GM18505 (cell line): ENCODE results near the gene PFDN4.
"Not testable (repeated sequence)": the region's sequence is repeated elsewhere in the genome, so short reads cannot be mapped to it uniquely, and the experiment has no call there.

Source experiments
- ATAC-seq: cut with Tn5 transposase; IDR thresholded peaks from one replicate; pipeline ENCODE4 v1.9.1; 2021; ENCODE audit not compliant: unreplicated experiment
- POLR2A ChIP-seq: IDR thresholded peaks from 4 replicates; pipeline ENCODE4 v1.6.1; 2011; ENCODE audit warnings: borderline replicate concordance; ENCODE audit not compliant: insufficient read depth, insufficient read length; ENCODE audit errors: extremely low read depth

Gene PFDN4

DNA sequence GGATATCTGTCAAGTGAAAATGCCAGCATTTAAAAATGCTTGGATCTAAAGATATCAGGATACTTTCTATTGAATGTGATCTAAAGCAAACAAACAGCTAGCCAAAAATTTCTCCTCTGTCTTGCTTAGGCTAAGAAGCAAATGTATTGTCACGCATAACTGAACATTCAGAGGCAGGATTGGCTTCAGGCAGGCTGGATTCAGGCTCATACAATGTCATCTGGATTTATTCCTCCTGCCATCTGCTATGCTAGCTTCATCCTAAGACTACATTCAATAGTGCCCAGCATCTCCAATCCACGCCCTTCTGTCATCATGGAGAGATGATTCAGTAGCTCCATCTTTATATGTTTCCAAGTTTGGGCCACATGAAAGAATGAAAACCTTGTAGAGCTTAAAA lies 27.1 kb downstream of the PFDN4 start:
- no peak for TF ChIP-seq POLR2A

DNA sequence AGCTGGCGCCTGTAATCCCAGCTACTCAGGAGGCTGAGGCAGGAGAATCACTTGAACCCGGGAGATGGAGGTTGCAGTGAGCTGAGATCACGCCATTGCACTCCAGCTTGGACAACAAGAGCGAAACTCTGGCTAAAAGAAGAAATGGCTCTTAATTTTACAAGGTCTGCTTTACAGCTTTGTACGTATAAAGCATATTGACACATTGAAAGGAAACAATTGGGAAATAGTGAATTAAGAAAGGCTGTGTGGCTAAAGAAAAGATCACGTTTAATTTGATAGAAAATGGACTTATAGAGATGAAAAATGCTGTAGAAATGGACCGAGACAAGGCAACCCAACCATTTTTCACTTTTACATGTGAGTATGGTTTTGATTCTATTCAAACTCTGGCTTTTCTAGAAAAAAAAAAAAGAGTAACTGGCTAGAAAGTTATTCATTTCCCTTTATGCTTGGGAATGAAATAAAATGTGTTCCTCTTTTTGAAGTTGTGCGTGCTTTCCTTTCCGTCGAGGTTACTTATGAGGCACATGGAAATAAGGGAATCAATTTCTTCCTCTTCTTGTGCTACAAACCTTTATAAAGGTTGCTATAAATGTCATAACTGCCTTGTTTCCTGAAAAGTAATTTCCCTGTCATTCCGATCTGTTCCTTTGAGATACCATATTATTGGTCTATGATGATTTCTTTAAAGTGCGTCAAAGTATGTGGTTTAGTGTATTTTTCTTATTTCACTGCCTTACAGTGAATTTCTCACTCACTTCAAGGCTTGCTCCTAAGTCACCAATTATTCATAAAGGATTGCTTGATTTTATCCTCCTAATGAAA lies 29.4 kb downstream of the PFDN4 start:
- ATAC-seq = no peak
- no peak for TF ChIP-seq POLR2A

More for the DNA sequence above, 27.1 kb downstream of the PFDN4 start:
- ATAC-seq = no peak

DNA sequence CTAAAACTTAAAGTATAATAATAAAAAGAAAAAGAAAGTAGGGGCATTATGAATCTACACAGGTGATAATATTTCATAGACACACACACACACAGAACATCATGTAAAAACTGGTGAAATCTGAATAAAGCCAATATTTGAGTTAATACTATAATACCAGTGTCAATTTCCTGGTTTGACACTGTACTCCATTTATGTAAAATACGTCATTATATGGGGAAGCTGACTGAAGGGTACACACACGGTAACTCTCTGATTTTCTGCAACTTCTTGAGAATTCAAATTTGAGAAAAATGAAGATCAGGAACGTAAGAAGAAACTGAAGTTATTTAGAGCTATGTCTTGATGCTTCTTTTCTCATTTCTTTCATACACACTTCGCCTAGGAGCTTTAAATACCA lies 36.2 kb downstream of the PFDN4 start:
- no peak for ATAC-seq
- TF ChIP-seq POLR2A = no peak

DNA sequence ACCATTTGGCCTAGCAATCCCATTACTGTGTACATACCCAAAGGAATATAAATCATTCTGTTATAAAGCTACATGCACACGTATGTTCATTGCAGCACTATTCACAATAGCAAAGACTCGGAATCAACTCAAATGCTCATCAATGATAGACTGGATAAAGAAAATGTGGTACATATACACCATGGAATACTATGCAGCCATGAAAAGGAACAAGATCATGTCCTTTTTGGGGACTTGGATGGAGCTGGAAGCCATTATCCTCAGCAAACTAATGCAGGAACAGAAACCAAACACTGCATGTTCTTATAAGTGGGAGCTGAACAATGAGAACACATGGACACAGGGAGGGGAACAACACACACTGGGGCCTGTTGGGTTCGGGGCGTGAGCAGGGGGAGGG lies 40.8 kb downstream of the PFDN4 start:
- not testable (repeated sequence) for ATAC-seq

DNA sequence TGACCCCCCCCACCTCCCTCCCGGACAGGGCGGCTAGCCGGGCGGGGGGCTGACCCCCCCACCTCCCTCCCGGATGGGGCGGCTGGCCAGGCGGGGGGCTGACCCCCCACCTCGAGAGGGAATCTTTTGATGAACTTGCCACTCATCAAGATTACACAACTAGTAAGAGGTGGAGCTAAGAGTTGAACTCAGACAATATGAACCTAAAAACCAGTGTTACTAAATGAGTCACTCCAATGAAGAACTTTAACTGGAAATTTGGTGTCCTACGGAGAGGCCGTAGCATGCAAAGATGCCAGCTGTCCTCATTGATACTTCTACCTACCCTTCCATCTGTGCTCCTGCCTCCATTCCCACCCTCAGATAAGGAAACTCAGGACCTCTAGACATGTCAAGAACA lies 42.8 kb downstream of the PFDN4 start:
- no peak for TF ChIP-seq POLR2A
- ATAC-seq = no peak

DNA sequence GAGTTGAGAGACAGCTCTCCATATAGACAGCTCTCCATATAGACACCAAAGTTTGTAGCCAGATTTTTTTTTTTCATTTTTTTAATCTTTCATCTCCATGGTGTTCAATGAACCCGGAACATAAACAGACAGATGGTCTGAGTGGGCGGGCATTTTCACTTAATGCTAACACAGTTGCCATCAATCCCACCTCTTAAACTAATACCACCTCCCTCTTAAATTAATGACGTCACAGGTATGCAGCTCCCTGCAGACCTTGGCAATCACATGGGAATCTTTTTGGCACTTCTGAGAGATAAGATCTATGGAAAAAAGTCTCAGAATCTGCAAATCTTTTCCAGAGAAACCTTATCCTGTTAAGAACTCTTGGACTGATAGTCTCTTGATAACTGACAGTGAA lies 43.2 kb downstream of the PFDN4 start:
- no peak for ATAC-seq
- no peak for TF ChIP-seq POLR2A

DNA sequence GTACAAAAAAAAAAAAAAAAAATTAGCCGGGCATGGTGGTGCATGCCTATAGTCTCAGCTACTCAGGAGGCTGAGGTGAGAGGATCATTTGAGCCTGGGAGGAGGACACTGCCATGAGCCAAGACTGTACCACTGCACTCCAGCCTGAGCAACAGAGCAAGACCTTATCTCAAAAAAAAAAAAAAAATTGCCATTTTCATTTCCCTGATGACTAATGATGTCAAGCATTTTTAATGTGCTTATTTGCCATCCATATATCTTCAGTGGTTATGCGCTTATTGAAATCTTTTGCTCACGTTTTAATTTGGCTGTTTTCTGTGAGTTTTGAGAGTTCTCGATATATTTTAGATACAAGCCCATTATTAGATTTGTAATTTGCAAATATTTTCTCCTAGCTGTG lies 46.7 kb downstream of the PFDN4 start:
- ATAC-seq = no peak
- TF ChIP-seq POLR2A = no peak

DNA sequence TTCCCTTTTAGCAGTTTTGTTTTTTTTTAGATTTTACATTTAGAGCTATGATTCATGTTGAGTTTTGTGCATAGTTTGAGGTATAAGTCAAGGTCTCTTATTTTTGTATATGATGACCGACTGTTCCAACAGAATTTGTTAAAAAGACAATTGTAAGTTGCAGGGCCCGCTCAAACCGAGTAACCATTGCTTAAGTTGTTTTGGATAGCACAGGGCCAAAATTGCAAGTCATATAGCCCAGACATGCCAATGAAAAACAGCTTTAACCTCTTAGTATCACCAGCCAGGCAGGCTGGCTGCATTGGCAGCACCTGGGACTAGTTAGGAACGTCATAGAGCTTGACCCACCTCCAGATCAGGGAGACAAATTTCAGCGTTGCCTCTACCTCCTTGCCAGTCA lies 47.3 kb downstream of the PFDN4 start:
- no peak for ATAC-seq
- TF ChIP-seq POLR2A = no peak

DNA sequence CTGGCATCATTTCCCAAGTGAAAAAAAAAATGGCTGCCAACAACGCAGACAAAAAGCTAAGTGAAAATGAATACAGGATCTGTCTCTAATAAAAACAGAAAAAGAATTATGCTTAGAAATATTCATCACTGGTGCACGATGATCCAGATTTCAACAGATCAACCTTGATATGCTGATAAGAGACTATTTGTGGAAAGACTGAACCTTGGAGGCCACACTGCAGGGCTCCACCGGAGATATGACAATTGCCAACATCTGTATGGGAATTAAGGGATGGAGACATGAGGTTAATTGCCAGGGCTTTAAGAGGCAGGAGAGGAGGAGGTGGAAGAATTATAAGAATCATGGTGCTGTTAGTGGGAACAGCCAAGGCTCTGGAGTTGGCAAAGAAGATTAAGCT lies 48.3 kb downstream of the PFDN4 start:
- no peak for TF ChIP-seq POLR2A
- ATAC-seq = no peak

DNA sequence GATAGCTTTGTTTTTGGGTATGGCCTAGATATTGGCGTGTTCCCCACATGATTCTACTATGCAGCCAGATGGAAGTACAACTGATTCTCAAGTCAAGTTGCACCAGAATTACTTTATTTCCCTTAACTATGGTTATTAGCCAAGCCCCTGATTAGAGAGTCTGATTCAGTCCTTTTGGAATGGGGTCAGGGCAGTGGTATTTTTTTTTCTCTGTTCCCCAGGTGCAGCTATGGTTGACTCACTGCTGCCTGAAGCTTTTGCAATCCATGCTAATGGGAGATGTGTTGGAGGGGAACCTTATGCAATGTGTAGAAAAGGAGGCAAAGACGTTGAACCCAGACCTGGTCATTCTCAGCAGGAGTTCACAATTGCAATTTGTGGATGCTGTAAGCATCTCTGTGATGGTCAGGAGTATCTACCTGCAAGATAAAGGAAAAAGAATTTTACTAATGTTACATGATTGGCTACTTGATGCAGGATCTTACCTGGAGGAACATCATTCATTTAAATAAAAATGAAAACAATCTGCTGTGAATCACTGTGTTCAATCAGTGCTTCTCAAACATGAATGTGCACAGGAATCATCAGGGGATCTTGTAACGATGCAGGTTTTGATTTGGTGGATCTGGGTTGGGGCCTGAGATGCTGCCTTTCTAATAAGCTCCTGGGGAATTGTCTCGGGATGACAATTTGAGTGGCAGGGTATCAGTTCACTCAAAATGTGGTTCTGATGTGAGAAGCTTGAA lies 49.4 kb downstream of the PFDN4 start:
- no peak for ATAC-seq
- no peak for TF ChIP-seq POLR2A

DNA sequence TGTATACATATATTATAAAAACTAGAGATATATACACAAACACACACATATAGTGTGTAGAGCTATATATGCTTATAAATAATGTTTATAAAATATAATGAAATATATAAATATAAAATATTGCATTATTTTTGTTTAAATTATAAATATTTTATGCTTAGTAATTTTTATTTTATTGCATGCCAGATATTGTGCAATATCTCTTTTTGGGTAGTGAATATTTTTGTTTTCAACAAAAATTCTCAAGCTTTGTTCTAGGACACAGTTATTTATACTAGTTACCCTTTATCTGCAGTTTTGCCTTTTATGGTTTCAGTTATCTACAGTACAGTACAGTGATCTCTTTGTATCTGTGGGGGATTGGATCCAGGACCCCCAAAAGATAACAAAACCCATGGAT lies 52.2 kb downstream of the PFDN4 start:
- no peak for TF ChIP-seq POLR2A
- no peak for ATAC-seq

DNA sequence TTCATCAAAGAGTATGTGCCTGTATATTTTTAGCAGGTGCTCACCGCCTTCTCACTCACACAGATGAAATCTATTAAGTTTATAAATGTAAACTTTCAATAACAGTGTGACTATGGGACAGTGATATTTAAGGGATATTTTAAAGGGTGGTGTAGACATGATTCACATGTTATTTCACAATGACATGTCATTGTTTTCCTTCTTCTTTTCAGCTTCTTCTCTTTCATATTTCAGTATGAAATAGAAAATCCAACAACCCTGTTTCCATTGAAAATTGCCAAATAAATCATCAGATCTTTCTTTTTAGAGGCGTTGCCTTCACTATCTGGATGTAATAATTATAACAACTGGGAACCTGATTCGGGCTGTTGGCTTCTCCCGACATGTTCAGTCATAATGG lies 54.8 kb downstream of the PFDN4 start:
- TF ChIP-seq POLR2A = no peak
- no peak for ATAC-seq

DNA sequence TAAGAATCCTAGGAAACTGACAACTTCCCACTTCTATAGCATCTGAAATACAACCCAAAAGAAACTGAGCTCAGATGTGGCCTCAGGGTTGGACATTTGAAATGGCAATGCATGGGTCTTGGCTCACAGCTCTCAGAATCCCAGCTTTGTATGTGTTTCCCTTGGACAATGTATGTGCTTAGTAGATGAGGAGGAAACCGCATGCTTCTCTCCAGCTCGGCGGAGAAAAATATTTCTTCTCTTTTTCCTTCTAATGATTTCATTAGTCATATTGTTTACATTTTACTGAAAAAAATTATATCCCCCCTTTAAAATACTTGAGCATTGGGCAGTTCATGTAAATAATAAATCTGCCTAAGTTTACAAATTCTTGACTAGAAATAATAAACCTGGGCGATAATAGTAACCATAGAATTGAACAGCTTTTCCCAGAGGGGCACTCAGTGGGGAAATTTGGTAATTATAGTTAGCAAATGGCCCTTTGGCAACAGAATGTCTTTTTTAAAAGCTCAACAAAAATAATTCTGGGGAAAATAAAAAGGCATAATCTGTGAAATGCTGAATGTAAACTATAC lies 55.3 kb downstream of the PFDN4 start:
- no peak for ATAC-seq
- no peak for TF ChIP-seq POLR2A

DNA sequence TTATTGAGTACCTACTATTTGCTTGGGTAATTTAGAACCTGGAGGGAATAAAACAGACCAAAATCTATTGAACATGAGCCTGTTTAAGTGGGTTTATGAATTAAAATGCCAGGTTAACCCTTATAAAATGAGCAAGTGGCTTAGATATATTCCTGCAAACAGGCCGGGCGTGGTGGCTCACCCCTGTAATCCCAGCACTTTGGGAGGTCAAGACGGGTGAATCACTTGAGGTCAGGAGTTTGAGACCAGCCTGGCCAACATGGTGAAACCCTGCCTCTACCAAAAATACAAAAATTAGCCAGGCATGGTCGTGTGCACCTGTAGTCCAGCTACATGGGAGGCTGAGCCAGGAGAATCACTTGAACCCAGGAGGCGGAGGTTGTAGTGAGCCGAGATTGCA lies 57.9 kb downstream of the PFDN4 start:
- ATAC-seq = not testable (repeated sequence)

DNA sequence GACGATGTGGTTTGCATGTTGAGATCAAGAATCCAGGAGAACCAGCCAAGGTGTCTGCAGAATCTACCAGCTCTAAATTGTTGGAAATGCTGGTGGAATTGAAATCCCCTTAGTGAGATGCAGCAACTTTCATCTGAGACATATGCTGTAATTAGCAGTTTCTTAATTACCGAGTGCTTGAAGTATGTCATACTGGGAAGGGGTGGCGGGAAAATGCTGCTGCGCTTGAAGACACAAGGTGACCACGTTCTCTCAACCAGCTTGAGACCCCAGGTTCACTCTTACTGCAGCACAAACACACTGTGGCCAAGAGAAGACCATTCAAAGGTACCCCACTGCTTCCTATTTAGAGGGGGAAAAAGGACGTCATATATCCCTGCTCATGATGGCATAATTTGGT lies 59.0 kb downstream of the PFDN4 start:
- no peak for ATAC-seq
- TF ChIP-seq POLR2A = no peak

DNA sequence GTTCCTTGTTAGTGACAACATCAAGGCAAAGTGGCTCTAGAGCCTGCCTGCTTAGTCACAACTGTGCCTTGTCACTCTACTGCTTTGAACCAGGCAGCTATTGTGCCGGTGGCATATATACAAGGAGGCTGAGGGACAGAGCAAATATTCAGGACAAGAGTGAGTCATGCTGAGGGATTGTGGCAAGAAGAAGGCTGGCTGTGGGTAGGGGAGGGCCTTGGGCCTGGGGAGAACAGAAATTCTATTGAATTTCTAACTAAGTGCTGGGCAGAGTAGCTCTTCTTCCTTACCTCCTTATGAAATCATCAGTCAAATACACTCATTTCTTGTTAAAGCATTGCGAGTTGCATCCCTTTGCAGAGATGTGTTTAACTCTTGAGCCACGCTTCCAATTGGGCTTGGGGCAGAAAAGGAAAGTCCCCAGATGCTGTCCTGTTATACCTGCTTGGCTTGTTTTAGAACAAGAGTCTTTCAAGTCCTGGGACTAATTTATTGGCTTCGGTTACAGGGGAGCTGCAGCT lies 59.7 kb downstream of the PFDN4 start:
- no peak for ATAC-seq
- no peak for TF ChIP-seq POLR2A
